ENCODE results near the gene PACSIN1.

- TF ChIP-seq CTCF (IDR thresholded peaks at IDR 0.05): no peak
- TF ChIP-seq POLR2A (IDR thresholded peaks at IDR 0.05): no peak
These were observed 44.4 kb downstream of the PACSIN1 start for GRCh38 chr6:34510299-34510698.
